GM21619 (cell line): Measurements from ENCODE around the gene ALPG.
"Not testable (repeated sequence)": the region's sequence is repeated elsewhere in the genome, so short reads cannot be mapped to it uniquely, and the experiment has no call there.

Experiments used
- ATAC-seq: cut with Tn5 transposase; IDR thresholded peaks from one replicate; pipeline ENCODE4 v1.9.1; 2021; ENCODE audit not compliant: unreplicated experiment

ALPG gene

GRCh38 chr2:232438951-232439757 is 32.5 kb downstream of the ALPG start:
- ATAC-seq: no peak

- no peak for ATAC-seq
Measured at GRCh38 chr2:232439758-232440135, 33.1 kb downstream of the ALPG start.

GRCh38 chr2:232440220-232441018 is 33.8 kb downstream of the ALPG start:
- ATAC-seq: peak; percentile 84

GRCh38 chr2:232441147-232441651 is 34.6 kb downstream of the ALPG start:
- no peak for ATAC-seq

GRCh38 chr2:232441922-232442321 is 35.3 kb downstream of the ALPG start:
- not testable (repeated sequence) for ATAC-seq

GRCh38 chr2:232442431-232442830 is 35.8 kb downstream of the ALPG start:
- ATAC-seq: not testable (repeated sequence)

- not testable (repeated sequence) for ATAC-seq
Measured at GRCh38 chr2:232443047-232443446, 36.4 kb downstream of the ALPG start.

- ATAC-seq: not testable (repeated sequence)
Measured at GRCh38 chr2:232443669-232444408, 37.2 kb downstream of the ALPG start.

GRCh38 chr2:232444409-232445148 is 37.9 kb downstream of the ALPG start:
- no peak for ATAC-seq

- not testable (repeated sequence) for ATAC-seq
Measured at GRCh38 chr2:232445149-232445885, 38.7 kb downstream of the ALPG start.

- ATAC-seq: not testable (repeated sequence)
Measured at GRCh38 chr2:232446266-232446777, 39.7 kb downstream of the ALPG start.

GRCh38 chr2:232447091-232447620 is 40.5 kb downstream of the ALPG start:
- ATAC-seq: no peak

- no peak for ATAC-seq
Measured at GRCh38 chr2:232447638-232448303, 41.1 kb downstream of the ALPG start.

- no peak for ATAC-seq
Measured at GRCh38 chr2:232448304-232448690, 41.7 kb downstream of the ALPG start.

GRCh38 chr2:232449964-232450363 is 43.3 kb downstream of the ALPG start:
- no peak for ATAC-seq

- not testable (repeated sequence) for ATAC-seq
Measured at GRCh38 chr2:232451645-232452044, 45.0 kb downstream of the ALPG start.

GRCh38 chr2:232454630-232455029 is 48.0 kb downstream of the ALPG start:
- ATAC-seq: no peak

- no peak for ATAC-seq
Measured at GRCh38 chr2:232455426-232456255, 49.0 kb downstream of the ALPG start, which contains the start of gene ALPI. Gene ALPI (plus strand): TSS chr2:232456153. CDS start chr2:232456200, 47 bp downstream.
